Measurements from ENCODE around the gene ARF5.
"Not testable (repeated sequence)": the region's sequence is repeated elsewhere in the genome, so short reads cannot be mapped to it uniquely, and the experiment has no call there.

ARF5 gene

DNA sequence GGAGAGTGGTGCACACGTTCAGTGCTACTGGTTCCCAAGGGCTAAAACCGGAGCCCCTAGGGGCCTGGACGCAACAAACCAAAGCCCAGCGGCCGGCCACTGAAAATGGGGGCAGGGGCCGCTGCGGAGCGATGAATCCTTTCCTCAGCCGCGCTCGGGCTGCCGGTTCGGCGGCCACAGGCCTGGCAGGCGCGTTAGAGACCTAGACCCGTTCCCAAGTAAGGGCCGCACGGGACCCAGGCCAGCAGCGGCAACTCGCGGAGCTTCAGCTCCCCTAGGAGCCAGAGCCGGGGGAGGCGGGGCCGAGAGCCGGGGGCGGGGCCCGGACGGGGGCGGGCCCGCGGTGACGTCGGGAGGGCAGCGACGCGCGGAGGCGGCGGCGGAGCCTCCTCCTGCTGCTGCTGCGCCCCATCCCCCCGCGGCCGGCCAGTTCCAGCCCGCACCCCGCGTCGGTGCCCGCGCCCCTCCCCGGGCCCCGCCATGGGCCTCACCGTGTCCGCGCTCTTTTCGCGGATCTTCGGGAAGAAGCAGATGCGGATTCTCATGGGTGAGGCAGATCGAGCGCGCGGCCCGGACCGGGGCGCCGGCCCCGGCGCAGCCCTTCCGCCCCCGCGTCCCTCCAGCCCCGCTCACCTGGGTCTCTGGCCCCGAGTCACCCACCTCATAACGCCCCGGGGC, at the start of gene ARF5:
TSS of gene ARF5 (plus strand) at position 393 of the 678 bp plus-strand sequence. CDS start at position 481, 88 bp downstream.
- peak; percentile 93 for DNase-seq

DNA sequence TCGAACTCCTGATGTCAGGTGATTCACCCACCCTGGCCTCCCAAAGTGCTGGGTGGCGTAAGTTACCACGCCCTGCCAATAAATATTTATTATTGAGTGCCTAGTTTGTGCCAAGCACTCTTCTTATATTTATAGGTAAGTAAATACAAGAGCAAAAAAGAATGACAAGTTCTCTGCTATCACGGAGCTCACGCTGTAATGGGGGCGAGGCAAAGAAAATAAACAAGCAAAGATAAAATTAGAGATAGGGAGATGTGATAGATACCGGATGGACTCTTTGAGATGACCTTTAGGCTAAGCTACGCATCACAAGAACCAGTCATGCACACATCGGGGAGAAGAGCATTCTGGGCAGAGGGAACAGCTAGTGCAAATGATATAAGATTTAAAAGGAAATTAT, 49.1 kb upstream of the ARF5 start:
- no peak for DNase-seq

DNA sequence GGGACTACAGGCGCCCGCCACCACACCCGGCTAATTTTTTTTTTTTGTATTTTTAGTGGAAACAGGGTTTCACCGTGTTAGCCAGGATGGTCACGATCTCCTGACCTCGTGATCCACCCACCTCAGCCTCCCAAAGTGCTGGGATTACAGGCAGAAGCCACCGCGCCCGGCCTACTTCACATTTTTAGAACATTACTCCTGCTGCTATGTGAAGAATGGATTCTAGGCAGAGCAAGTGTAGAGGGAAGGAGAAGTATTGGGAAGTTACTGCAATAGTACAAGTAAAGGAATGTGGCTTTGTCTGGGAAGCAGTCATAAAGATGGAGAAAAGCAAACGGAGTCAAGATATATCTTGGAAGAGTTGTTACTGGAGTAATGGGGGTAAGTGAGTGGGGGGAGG, 47.8 kb upstream of the ARF5 start:
- DNase-seq: not testable (repeated sequence)

DNA sequence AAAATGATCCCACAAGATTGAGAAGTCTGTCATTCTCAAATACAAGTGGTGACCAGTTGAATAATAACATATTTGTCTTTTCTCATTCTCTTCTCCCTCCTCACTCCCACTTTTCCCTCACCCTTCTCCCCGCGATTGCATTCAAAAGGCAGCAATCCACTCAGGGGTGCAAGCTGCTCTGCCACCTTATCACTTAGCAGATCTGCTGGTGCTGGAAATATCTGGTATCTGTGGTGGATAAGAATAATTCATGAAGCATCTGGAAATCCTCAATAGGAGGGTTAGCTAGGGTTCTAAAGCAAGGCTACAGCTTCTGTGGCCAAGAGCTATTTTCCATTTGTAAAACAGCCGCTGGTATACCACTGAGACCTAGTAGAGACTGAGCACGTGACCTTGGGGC, 46.7 kb upstream of the ARF5 start:
- DNase-seq: no peak

DNA sequence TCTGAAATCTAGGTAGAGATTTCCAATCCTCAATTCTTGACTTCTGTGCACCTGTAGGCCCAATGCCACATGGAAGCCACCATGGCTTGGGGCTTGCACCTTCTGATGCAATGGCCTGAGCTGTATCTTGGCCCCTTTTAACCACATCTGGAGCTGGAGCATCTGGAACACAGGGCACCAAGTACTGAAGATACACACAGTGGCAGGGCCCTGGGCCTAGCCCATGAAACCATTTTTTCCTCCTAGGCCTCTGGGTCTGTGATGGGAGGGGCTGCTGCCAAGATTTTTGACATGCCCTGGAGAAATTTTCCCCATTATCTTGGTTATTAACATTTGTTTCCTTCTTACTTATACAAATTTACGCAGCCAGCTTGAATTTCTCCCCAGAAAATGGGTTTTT, 41.9 kb upstream of the ARF5 start:
- DNase-seq: no peak

DNA sequence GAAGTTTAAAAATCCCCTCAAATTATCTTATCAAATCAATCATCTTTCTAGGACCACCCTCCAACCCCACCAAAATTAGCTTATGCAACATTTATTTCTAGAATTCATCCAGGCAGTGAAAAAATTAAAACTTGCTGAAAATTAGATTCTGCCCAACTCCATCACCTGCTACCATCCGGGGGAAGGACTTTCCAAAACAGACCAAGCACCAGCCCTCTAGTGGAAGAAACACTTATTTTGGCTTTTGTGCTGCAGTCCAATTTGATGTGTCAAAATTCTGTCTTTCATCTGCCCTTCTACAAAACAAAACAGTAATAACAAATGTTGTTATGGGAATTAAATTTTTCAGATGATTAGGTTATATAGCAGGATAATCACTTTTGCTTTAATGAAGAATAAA, 38.0 kb upstream of the ARF5 start:
- no peak for DNase-seq

DNA sequence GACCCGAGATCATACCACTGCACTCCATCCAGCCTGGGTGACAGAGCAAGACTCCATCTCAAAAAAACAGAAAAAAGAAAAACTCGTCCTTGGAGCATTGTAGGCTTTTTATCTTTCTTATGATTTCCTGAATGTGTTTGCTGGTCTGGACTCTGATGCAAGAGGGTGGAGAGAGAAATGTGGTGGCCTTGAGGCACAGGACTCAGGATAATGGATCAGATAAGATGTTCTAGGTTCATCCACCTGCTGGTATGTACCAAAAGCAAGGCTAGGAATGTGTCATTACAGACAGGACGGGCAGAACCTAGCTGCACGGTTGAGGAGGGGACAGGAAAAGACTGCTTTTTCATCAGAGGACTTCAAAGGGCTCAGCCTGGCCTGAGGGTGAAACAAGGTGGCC, 36.3 kb upstream of the ARF5 start:
- no peak for DNase-seq

DNA sequence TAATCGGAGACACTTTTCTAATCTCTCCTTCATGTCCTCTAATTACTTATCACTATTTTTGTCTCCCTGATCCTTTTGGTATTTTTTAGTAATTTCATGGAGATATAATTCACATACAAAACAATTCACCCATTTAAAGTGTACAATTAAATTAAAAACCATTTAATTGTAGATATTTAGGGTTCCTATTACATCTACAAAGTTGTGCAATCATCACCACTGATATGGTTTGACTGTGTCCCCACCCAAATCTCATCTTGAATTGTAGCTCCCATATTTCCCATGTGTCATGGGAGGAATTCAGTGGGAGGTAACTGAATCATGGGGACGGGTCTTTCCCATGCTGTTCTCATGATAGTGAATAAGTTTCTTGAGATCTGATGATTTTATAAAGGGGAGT, 31.8 kb upstream of the ARF5 start:
- no peak for DNase-seq

DNA sequence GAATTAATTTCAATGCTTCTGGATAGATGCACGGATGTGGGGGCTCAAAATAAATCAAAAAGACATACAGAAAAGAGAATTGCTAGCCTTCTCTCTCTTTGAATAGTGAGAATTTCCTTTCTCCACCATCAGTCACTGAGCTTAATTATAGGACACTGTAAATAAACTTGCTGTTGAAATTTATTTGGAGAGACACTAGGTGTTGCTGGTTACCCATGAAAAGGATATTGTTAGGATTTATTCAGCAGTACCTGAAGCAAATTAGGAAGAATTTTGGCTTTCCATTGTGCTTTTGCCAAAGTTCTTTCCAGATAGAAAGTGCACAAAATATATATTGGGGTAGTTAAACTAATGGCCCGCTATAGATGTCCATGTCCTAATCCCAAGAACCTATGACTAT, 30.4 kb upstream of the ARF5 start:
- DNase-seq: no peak

DNA sequence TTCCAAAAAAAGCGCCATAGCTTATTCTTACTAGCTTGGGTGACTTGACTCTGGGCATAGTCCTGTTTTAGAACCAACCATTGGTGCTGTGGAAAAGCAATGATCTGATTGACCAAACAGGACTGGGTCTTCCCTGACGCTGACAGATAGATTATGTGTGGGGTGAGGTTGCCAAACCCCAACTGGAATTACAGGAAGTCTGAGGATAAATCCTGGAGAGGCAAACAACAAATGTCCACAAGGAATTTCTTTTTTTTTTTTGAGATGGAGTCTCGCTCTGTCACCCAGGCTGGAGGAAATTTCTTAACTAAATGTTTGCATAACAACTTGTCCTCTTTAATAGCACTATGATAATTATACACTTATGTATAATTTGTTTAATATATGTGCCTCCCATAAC, 22.0 kb upstream of the ARF5 start:
- no peak for DNase-seq

DNA sequence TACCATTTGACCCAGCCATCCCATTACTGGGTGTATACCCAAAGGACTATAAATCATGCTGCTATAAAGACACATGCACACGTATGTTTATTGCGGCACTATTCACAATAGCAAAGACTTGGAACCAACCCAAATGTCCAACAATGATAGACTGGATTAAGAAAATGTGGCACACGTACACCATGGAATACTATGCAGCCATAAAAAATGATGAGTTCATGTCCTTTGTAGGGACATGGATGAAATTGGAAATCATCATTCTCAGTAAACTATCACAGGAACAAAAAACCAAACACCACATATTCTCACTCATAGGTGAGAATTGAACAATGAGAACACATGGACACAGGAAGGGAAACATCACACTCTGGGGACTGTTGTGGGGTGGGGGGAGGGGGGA, 20.2 kb upstream of the ARF5 start:
- not testable (repeated sequence) for DNase-seq

DNA sequence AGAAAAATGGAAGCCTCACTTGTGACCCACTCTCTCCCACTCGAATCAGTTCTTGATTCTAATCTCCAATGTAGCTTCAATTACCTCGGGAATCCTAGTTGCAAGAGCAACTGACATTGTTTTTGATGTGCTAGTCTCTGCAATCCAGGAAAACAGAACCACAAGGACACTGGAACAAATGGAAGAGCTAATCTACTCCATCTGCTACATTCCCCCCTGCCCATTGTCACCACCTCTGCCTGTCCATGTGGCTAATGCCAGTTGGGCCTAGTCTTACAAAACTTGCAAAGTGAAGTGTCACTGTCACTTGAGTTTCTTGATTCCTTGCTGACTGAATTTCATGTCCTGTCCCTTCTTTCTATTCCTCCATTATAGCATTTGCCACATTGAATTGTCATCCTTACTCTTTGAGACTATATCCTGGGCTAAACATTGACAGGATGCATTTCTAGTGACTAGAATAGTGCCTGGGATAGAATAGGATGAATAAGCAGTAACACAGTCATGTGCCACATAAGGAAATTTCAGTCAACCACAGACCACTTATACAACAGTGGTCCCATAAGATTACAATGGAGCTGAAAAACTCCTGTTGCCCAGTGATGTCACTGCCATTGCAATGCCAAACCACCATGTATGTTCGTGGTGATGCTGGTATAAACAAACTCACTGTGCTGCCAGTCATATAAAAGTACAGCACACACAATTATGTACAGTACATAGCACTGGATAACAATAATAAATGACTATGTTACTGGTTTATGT, 16.3 kb upstream of the ARF5 start:
- DNase-seq: no peak

DNA sequence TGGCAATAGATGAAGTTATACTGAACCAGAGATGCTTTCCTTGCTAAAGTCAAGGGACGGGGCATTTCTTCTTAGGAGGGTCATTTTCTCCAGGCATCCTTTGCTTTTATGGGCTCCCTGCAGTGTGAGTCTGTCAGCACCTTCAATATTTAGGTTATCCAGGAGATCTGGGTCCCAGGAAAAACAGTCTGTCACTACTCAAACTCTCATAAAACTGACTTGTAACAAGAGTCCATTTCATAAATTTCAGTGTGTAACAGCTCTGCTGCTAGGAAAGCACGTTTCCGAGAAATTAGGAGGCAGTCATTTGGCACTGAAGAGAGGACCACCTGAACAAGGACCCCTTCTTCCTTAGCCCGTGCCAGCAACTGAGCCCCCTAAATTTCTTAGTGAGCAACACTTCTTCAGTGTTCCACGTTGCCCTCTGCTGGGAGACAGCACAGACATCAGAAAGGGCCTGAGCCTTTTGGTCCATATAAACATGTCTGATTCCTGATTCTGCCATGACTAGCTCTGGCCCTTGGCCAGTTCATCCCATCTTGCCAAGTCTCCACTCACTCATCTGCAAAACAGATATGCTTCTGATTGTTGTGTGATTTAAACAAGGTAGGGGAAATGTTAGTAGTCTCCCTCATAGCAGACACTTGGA, 10.1 kb upstream of the ARF5 start:
- DNase-seq: no peak

DNA sequence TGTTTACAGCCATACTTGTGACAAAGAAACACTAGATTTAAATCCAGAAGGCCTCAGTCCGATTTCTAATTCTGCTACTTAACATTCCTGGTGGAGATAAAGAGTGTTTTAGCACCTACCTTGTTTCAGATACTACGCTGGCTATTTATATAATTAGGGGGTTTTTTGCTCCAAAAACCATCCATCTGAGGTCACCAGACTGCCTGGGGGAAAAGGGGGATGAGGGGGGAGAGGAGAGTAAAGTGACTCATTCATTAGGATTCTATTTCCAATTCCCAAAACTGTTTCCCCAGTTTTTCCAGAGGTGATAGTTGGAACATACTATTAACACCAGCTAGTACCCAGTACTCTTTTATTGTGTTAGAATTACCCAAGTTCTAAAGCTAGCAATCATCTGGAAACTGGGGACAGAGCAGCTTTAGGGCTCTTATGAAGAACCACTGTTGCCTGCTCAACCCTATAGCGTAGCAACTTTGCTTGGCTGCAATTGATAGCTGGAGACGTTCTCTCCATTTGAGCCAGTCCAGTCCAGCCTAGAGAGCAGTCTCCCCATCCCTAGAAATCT, 9.4 kb upstream of the ARF5 start:
- no peak for DNase-seq

DNA sequence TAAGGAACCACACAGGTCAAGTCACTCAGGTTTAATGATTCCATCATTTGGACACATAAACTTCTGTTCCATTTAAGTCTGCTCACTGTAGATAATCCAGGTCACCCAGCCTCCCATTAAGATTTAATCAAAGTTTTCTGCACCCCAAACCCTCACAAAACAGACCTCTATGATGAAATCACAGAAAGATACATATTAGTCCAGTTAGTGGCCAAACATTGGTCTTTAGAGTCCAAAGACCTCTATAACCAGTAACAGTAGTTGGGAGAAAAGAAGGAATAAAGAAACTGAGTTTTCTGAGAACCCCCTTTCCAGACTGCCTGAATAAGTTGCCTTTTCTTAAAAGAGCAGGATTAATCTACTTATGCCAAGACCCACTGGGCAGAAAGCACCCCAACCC, 7.6 kb upstream of the ARF5 start:
- no peak for DNase-seq

DNA sequence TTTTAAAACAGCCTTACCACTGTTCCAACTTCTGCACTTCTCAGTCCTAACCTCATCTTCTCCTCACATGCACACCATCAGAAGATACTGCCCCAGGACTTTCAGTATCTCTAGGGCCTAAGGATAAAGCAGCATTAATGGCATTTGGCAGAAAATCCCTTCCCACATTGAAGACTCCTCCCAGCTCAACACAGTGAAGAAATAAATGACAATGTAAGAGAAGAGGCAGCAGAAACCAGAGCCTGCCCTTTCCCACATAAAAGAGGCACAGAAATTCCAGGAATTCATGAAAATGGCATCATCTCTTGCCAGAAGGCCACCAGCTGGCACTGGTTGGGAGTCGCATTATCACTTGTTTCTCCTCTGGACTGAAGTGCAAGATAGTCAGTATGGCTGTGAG, 6.5 kb upstream of the ARF5 start:
- DNase-seq: no peak

DNA sequence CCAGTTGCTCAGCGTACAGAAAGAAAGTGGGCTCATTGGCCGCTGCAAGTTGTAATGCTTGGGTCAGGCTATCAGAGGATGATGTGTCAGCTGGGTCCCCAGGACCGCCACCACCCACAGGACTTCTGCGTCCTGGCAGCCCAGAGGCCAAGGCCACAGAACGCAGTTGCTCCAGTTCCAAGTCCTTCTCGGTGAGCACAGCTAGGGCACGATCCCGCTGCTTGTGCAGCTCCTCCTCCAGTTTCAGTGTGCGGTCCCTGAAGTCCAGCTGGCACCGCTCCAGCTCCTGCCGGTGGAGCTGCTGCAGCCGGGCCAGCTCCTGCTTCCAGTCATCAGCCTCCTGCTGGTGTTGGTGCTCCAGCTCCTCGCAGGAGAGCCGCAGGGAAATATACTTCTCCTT, 5.8 kb upstream of the ARF5 start:
- no peak for DNase-seq

DNA sequence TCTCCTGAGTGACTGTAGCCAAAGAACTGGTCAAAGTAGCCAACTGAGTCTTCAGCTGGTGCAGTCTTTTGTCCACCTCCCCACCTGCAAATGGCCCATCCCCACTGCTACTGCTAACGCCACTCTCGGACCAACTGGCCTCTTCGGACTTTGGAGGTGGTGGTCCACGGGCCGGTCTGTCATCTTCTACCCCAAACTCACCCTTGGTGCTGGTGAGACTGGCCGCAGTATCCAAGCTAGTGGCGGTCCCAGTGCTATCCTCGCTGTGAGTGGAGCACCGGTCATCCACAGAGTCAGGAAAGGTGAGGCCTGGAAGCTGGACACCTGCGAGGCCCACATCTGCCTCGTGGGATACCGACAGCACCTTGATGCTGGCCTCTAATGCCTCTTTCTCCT, 3.6 kb upstream of the ARF5 start:
- no peak for DNase-seq

DNA sequence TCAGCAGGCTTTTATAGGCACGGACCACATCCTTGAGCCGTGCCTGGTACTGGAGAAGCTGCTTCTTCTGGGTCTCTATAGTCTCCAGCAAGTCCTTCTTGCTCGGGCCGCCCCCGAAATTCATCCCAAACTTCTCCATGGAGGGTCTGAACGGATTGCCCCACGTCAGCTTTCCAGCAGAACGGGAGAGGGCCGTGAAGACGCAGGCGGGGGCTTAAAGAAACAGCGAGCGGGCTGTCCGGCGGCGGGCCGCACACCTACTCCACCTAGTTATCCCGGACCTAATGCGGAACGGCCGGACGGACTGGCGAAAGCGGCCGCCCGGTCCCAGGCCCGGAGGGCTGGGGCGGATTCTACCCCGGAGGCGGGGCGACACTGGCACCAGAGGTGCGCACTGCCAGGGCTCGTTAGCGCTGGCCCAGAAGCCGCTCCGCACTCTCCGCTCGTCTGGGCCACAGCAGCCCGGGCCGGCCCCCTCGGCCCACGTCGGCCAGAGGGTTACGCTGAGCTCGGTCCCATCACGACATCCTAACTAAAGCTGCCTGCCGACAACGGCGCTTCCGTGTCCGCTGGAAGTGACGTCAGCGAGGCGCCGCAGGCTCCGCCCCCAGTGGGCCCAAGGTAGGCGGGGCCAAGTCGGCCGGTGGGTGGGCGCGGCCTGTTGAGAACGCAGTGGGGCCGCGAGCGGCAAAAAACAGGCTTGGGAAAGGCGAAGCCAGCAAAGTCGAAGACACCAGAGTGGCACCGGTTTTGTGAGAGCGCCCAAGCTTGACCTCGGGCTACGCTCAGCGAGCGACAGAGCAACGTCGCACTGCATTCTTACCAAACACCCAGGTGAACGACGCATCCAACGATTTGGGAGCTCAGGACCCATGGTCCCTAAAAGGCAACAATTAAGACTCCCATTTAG, 2.9 kb upstream of the ARF5 start, which contains the start of gene GCC1:
TSS of gene GCC1 (minus strand) at position 553 of the 910 bp plus-strand sequence. CDS start at position 139, 414 bp downstream.
- DNase-seq: peak; percentile 94

DNA sequence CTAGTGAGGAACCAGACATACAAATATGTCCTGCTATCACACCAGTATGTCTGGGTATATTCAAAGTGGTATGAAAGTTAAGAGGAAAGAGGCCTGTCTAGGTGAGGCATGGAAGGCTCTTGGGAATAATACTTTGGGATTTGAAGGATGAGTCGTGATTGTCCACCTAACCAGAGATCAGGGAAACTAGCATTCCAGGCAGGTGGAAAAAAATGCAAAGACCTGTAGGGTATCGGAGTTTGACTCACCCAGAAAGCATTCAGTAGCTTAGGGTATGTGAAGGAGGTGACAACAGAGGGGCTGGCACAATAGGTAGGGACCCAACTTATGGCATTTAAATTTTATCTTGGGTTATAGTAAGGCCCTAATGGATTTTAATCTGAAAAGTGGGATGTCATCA, 1.9 kb upstream of the ARF5 start:
- no peak for DNase-seq

DNA sequence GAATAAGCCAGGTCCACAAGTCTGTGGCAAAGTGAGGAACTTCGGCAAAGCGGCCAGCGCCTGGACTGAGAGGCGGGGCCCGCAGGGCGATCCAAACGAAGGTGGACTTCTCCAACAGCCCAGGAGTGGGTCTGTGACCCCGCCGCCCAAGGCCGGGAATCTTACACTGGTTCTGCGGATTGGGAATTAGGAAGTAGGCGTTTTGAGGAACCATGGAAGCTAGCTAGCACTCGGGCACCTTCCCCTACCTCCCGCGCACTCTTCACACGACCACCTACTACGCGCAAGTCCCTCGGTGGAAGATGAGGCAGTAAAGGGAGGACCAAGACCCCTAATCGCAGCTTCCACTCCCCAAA, 570 bp upstream of the ARF5 start:
- peak; percentile 45 for DNase-seq

DNA sequence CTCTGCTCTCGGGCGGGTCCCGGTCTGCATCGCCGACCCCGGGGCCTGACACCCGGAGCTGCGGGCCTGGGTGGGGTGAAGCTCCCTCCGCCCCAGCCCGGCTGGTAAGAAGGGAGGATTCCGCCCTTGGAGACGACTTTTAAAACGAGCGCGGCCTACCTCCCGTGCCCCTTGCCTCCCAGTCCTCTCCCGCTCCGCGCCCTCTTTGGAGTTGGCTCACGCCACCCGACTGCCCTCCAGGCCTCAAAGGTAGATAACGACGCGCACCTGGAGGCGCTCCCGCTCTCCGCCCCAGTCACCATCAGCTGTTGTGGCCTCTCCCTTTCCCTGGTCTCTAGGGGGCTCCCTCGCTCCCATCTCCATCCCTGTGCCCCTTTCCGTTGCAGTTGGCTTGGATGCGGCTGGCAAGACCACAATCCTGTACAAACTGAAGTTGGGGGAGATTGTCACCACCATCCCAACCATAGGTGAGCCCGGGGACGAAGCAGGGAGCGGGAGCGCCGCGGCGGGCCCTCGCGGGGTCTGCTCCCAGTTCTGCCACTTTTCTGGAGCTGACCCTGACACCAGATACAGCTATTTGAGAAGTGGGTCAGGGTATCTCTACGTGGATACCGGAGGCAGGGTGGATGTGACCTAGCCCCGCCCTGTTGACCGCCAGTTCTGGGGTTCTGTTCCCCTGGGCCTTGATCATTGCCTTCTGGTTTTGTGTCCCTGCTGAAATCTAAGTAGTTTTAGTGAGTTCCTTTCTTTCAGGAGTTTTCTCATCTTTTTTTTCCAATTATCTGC, 679 bp downstream of the ARF5 start:
- DNase-seq: peak; percentile 55
